NB4 (cell line): ENCODE results near the gene SND1.

Source experiments
- MYC ChIP-seq: IDR thresholded peaks from 2 replicates; pipeline ENCODE4 v1.6.1; 2011; ENCODE audit warnings: low read depth, low read length
- POLR2A ChIP-seq: IDR thresholded peaks from 2 replicates; pipeline ENCODE4 v1.6.1; 2011; ENCODE audit warnings: mild to moderate bottlenecking; ENCODE audit not compliant: insufficient read length; ENCODE audit errors: extremely low read depth
- TF ChIP-seq, protein P1 (sequence below): IDR thresholded peaks from 2 replicates; pipeline ENCODE4 v1.6.1; 2011; ENCODE audit warnings: low read depth, low read length
- TF ChIP-seq, protein P2 (sequence below): IDR thresholded peaks from one replicate; pipeline ENCODE4 v1.5.1; 2012; ENCODE audit warnings: low read depth, low read length

DNA sequence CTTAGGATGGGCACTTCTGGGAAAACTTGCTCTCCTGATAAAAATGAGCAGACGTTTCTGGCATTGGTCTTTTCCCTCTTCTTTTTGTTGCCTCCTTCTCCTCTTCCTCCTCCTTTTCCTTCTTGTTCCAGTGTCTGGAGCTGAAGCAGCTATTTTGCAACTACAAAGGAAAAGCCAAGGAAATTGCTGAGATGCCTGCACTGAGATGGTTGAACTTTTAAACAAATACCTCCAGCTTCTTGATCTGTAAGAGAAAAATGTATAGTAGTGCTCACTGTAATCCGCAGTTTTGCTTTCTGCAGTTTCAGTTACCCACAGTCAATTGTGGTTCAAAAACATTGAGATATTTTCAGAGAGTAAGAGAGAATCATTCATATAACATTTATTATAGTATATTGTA lies 7.5 kb upstream of the SND1 start:
- TF ChIP-seq, protein P1, sequence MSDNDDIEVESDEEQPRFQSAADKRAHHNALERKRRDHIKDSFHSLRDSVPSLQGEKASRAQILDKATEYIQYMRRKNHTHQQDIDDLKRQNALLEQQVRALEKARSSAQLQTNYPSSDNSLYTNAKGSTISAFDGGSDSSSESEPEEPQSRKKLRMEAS = no peak
- TF ChIP-seq POLR2A = no peak
- TF ChIP-seq, protein P2, sequence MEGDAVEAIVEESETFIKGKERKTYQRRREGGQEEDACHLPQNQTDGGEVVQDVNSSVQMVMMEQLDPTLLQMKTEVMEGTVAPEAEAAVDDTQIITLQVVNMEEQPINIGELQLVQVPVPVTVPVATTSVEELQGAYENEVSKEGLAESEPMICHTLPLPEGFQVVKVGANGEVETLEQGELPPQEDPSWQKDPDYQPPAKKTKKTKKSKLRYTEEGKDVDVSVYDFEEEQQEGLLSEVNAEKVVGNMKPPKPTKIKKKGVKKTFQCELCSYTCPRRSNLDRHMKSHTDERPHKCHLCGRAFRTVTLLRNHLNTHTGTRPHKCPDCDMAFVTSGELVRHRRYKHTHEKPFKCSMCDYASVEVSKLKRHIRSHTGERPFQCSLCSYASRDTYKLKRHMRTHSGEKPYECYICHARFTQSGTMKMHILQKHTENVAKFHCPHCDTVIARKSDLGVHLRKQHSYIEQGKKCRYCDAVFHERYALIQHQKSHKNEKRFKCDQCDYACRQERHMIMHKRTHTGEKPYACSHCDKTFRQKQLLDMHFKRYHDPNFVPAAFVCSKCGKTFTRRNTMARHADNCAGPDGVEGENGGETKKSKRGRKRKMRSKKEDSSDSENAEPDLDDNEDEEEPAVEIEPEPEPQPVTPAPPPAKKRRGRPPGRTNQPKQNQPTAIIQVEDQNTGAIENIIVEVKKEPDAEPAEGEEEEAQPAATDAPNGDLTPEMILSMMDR = no peak
- TF ChIP-seq MYC = no peak
